Right lobe of liver (tissue), 6 donors: ENCODE results near the gene MGAT4A. TPM values are rescaled to one million over a fixed set of nuclear protein-coding genes. Genes with fewer than 3 reads are reported as not detected.

ENCODE experiments used
- ATAC-seq, 4 donors: fragments of 200-7000 bp; cut with Tn5 transposase; one replicate each; pipeline ENCODE4 v1.9.1; 2020; ENCODE audit warnings: mild to moderate bottlenecking in 4 of 4, moderate library complexity in 4 of 4
- DNase-seq, 3 donors: peaks; one replicate each; pipeline ENCODE4 v3.0.0-alpha.2; 2020
- H3K27ac ChIP-seq, 3 donors: fragments of 200-600 bp; one replicate each; pipeline ENCODE4 v1.8.0; 2022
- H3K27me3 ChIP-seq, 2 donors: fragments of 200-600 bp; one replicate each; pipeline ENCODE4 v1.8.0; 2022
- H3K36me3 ChIP-seq, 4 donors: fragments of 200-600 bp; sonication (generic) in 1 of 4; one replicate each; pipeline versions ENCODE4 v1.5.1 to v1.8.0; 2017 to 2022; ENCODE audit warnings: control low read depth in 1 of 4
- H3K4me1 ChIP-seq, 4 donors: fragments of 200-600 bp; sonication (generic) in 1 of 4; one replicate each; pipeline versions ENCODE4 v1.5.1 to v1.8.0; 2017 to 2022; ENCODE audit warnings: control low read depth in 1 of 4
- H3K4me3 ChIP-seq, 3 donors: fragments of 200-600 bp; one replicate each; pipeline ENCODE4 v1.8.0; 2022
- H3K9me3 ChIP-seq, 4 donors: fragments of 200-600 bp; sonication (generic) in 1 of 4; one replicate each; pipeline versions ENCODE4 v1.5.1 to v1.8.0; 2017 to 2022; ENCODE audit warnings: control low read depth in 1 of 4
- POLR2A ChIP-seq: fragments of 450-650 bp; IDR thresholded peaks from one replicate; pipeline ENCODE4 v1.6.1; 2017; ENCODE audit warnings: antibody characterized with exemption, mild to moderate bottlenecking
- WGBS: methylation state at CpG from one replicate; pipeline ENCODE4 v1.1.6; 2018; ENCODE audit warnings: low coverage, low lambda C conversion rate; ENCODE audit not compliant: insufficient coverage; ENCODE audit errors: missing lambda C conversion rate; 5-methylcytosine and 5-hydroxymethylcytosine counted together
- intact Hi-C, 2 donors: fragments of 100-400 bp; cut with DNase I; formaldehyde crosslinking; loops; one replicate each; pipeline versions ENCODE4 v1.11.2 to v1.14.1; 2022
- total RNA-seq, 6 experiments: library from RNA; depleted of rRNA in 2 of 6; stranded (reverse); fragments of >200 nt in 2 of 6; fragmentation: NEBNext Ultra II Directional in 3 of 6; extraction: Animal tissue kit (Norgen Biotek cat#: 25700) in 3 of 6; gene quantifications; one replicate each; pipeline versions ENCODE4 v1.1.0 to v1.2.4, GENCODE V29; 2016 to 2023
- TF ChIP-seq, protein P1 (sequence below), 4 donors: fragments of 200-600 bp in 3 of 4; fragments of 450-650 bp in 1 of 4; IDR thresholded peaks; one replicate each; pipeline versions ENCODE4 v1.5.1 to v1.8.0; 2016 to 2022; ENCODE audit warnings: antibody characterized with exemption in 4 of 4, mild to moderate bottlenecking in 2 of 4
- donor health status: DM: no; HTN: yes; CAD: no.
- donor health status: DM: no; HTN: no; CAD: no.
- donor health status: DM: no; HTN: no; CAD: no.
- donor health status: DM: no; HTN: yes; CAD: no.
- donor health status: DM: no; HTN: yes; CAD: no.

Gene MGAT4A
- total RNA-seq, 6 experiments from 2014 or later: 7.8 to 16.0 (median 11.7) TPM

GRCh38 chr2:98696200-98696599 lies 34.7 kb downstream of the MGAT4A start:
- ATAC-seq: no peak
- no peak overlapping the region for H3K4me3 ChIP-seq
- no peaks in the 10 kb centered on the region for H3K27me3 ChIP-seq
- no peak for DNase-seq
- H3K27ac ChIP-seq: no peak overlapping the region
- H3K9me3 ChIP-seq: no peaks in the 10 kb centered on the region
- TF ChIP-seq POLR2A: no peak
- TF ChIP-seq, protein P1, sequence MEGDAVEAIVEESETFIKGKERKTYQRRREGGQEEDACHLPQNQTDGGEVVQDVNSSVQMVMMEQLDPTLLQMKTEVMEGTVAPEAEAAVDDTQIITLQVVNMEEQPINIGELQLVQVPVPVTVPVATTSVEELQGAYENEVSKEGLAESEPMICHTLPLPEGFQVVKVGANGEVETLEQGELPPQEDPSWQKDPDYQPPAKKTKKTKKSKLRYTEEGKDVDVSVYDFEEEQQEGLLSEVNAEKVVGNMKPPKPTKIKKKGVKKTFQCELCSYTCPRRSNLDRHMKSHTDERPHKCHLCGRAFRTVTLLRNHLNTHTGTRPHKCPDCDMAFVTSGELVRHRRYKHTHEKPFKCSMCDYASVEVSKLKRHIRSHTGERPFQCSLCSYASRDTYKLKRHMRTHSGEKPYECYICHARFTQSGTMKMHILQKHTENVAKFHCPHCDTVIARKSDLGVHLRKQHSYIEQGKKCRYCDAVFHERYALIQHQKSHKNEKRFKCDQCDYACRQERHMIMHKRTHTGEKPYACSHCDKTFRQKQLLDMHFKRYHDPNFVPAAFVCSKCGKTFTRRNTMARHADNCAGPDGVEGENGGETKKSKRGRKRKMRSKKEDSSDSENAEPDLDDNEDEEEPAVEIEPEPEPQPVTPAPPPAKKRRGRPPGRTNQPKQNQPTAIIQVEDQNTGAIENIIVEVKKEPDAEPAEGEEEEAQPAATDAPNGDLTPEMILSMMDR (IDR thresholded peaks at IDR 0.05): no peak
- H3K36me3 ChIP-seq: no peaks in the 10 kb centered on the region
- H3K4me1 ChIP-seq: peaks cover 0 to 13% (median 7%) of the 10 kb centered on the region in 4 donors
- WGBS: 84% methylated on average over 4 of the region's 4 CpGs
- intact Hi-C loops: no loop called here

DNA sequence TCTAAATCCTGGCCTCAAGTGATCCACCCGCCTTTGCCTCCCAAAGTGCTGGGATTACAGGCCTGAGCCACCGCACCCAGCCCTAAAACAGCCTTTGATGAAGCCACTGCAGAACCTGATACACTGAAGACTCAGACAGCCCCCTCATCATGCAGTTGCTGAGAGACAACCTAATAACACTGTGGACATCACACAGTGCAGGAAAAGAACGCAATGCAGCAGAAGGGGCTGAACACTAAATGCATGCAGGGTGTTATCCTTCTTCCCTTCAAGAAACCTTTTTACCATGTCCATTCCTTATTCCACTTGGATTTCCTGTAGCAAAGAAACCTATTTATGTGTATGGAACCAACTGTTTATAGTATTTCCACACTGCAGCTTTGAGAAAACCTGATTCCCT lies 35.7 kb downstream of the MGAT4A start:
- WGBS: 100% methylated on average over 3 of the region's 3 CpGs
- ATAC-seq (no peak), DNase-seq (no peak)
- Histone ChIP-seq H3K27me3 (no peaks in the 10 kb centered on the region), H3K9me3 (no peaks in the 10 kb centered on the region), H3K36me3 (no peaks in the 10 kb centered on the region), H3K27ac (no peak overlapping the region), H3K4me1 (peaks cover 0 to 7% (median 2%) of the 10 kb centered on the region in 4 donors), H3K4me3 (no peak overlapping the region)
- TF ChIP-seq, protein P1 (IDR thresholded peaks at IDR 0.05): no peak
- no peak for TF ChIP-seq POLR2A
- intact Hi-C loops: no loop called here

DNA sequence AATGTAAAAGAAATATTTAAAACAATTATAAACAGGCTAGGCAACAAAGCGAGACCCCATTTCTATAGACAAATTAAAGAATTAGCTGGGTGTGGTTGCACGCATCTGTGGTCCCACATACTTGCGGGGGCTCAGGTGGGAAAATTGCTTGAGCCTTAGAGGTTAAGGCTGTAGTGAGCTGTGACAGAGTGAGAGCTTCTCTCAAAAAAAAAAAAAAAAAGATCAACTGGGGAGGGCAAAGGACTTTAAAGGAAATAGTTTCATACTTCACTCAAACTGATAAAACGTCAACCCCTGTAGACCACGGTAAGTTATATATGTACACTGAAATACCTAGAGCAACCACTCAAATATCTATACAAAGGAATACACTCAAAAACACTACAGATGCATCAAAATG lies 37.5 kb downstream of the MGAT4A start:
- TF ChIP-seq POLR2A: no peak
- TF ChIP-seq, protein P1 (IDR thresholded peaks at IDR 0.05): no peak
- intact Hi-C loops: no loop called here
- no peak for ATAC-seq

GRCh38 chr2:98692090-98693054 lies 38.6 kb downstream of the MGAT4A start:
- Histone ChIP-seq H3K36me3 (no peaks in the 10 kb centered on the region), H3K27ac (no peak overlapping the region), H3K9me3 (no peaks in the 10 kb centered on the region), H3K4me3 (no peak overlapping the region), H3K27me3 (no peaks in the 10 kb centered on the region), H3K4me1 (peaks cover 0 to 7% (median 2%) of the 10 kb centered on the region in 4 donors)
- TF ChIP-seq, protein P1 (IDR thresholded peaks at IDR 0.05): no peak
- no peak for TF ChIP-seq POLR2A
- ATAC-seq (peak in 1 of 4 donors; percentile 32), DNase-seq (no peak)
- intact Hi-C loops: no loop called here
- WGBS: 80% methylated on average over 7 of the region's 7 CpGs

More for the DNA sequence above, 37.5 kb downstream of the MGAT4A start:
- no peak for DNase-seq
- Histone ChIP-seq H3K27me3 (no peaks in the 10 kb centered on the region), H3K9me3 (no peaks in the 10 kb centered on the region), H3K36me3 (no peaks in the 10 kb centered on the region), H3K4me3 (no peak overlapping the region), H3K4me1 (peaks cover 0 to 7% (median 2%) of the 10 kb centered on the region in 4 donors), H3K27ac (no peak overlapping the region)
- WGBS: 79% methylated on average over 5 of the region's 5 CpGs
